HL-60 (cell line): ENCODE results near the gene PPP3CA.

Source experiments
- DNase-seq, 2 experiments: peaks; one replicate each; pipeline ENCODE4 v3.0.0-alpha.2; 2010 to 2020; ENCODE audit warnings: low read depth in 1 of 2, low spot score in 1 of 2
- H3K27ac ChIP-seq: fragments of 250-450 bp; sonication (Bioruptor Pico); replicated peaks from 2 replicates; pipeline ENCODE4 v1.5.1; 2020; ENCODE audit warnings: mild to moderate bottlenecking, moderate library complexity
- H3K27me3 ChIP-seq: fragments of 250-450 bp; sonication (Bioruptor Pico); 2 replicates; pipeline ENCODE4 v1.5.1; 2021; ENCODE audit warnings: mild to moderate bottlenecking, moderate library complexity; ENCODE audit not compliant: insufficient read depth, poor library complexity, severe bottlenecking
- H3K4me3 ChIP-seq: replicated peaks from 2 replicates; pipeline ENCODE4 v1.5.1; 2011; ENCODE audit warnings: mild to moderate bottlenecking, control low read depth, low read length; ENCODE audit not compliant: insufficient read depth
- CTCF ChIP-seq: IDR thresholded peaks from one replicate; pipeline ENCODE4 v1.5.1; 2011; ENCODE audit warnings: low read length, control low read depth, inconsistent platforms; ENCODE audit not compliant: insufficient read depth
- GABPA ChIP-seq: IDR thresholded peaks from 2 replicates; pipeline ENCODE4 v1.6.1; 2012; ENCODE audit warnings: low read depth
- POLR2AphosphoS5 ChIP-seq: IDR thresholded peaks from 2 replicates; pipeline ENCODE4 v1.6.1; 2012; ENCODE audit warnings: low read depth
- REST ChIP-seq: IDR thresholded peaks from 2 replicates; pipeline ENCODE4 v1.6.1; 2012; ENCODE audit warnings: low read depth; ENCODE audit not compliant: insufficient replicate concordance
- SPI1 ChIP-seq: IDR thresholded peaks from 2 replicates; pipeline ENCODE4 v1.6.1; 2012; ENCODE audit warnings: low read depth, mild to moderate bottlenecking, borderline replicate concordance

The PPP3CA gene

GRCh38 chr4:100986360-100986868 lies 360.9 kb downstream of the PPP3CA start:
- Histone ChIP-seq H3K4me3 (no peak overlapping the region), H3K27me3 (no peaks in the 10 kb centered on the region), H3K27ac (no peak overlapping the region)
- no peak for DNase-seq
- TF ChIP-seq GABPA: no peak
- no peak for TF ChIP-seq POLR2AphosphoS5
- TF ChIP-seq REST: no peak
- no peak for TF ChIP-seq SPI1

GRCh38 chr4:100985576-100985975 lies 361.8 kb downstream of the PPP3CA start:
- H3K4me3 ChIP-seq: no peak overlapping the region
- H3K27me3 ChIP-seq: no peaks in the 10 kb centered on the region
- TF ChIP-seq GABPA (no peak), SPI1 (no peak), REST (no peak), POLR2AphosphoS5 (no peak), CTCF (no peak)
- no peak for DNase-seq
- no peak overlapping the region for H3K27ac ChIP-seq

GRCh38 chr4:100984901-100985300 lies 362.4 kb downstream of the PPP3CA start:
- TF ChIP-seq SPI1: no peak
- TF ChIP-seq REST: no peak
- no peak for TF ChIP-seq GABPA
- H3K4me3 ChIP-seq: no peak overlapping the region
- no peak overlapping the region for H3K27ac ChIP-seq
- DNase-seq: no peak
- H3K27me3 ChIP-seq: no peaks in the 10 kb centered on the region

- H3K27ac ChIP-seq: no peak overlapping the region
- no peak overlapping the region for H3K4me3 ChIP-seq
- H3K27me3 ChIP-seq: no peaks in the 10 kb centered on the region
- TF ChIP-seq POLR2AphosphoS5 (no peak), GABPA (no peak), REST (no peak), SPI1 (no peak), CTCF (no peak)
- no peak for DNase-seq
Observed at GRCh38 chr4:100983426-100983825, 363.9 kb downstream of the PPP3CA start.
